ENCODE data around the gene WASHC3. TPM values are rescaled to one million over a fixed set of nuclear protein-coding genes. Genes with fewer than 3 reads are reported as not detected.
"Not testable (repeated sequence)": the region's sequence is repeated elsewhere in the genome, so short reads cannot be mapped to it uniquely, and the experiment has no call there.

Gene WASHC3
- total RNA-seq, 1 experiment from 2014 or later = 29.7 TPM

DNA sequence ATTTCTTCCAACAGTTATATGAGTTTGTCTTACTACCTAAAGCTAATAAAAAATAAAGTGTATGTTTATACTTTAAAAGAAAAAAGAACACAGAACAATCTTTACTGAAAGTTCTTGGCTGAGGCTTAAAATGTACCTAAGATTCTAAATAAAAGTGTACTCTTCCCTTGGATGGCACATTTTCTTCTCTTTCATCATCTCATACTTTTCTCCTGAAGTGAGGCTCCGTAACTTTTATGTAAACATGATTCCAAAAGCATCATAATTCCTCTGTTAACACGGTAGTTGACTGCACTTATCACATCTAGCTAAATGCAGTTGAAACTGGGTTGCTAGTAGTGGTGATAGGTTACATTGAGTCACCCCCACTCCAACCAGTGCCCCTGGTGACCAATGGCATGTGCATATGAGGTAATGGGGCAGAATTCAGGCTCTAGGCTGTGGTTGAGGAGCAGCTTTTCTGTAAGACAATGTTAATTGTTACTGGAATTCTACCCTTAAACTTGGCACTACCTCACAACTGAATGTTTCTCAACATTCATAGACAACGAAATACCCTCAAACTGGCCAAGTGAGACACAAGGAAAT, 38.4 kb downstream of the WASHC3 start:
- no peaks in the 10 kb centered on the region for H3K4me1 ChIP-seq (replicated peaks; ENCODE audit: insufficient read depth)
- H3F3A ChIP-seq (ENCODE audit: insufficient read depth, low read depth) = no peaks in the 10 kb centered on the region
- H3K4me2 ChIP-seq = no peak overlapping the region
- no peaks in the 10 kb centered on the region for H4K20me1 ChIP-seq (ENCODE audit: insufficient read depth)
- H3K27ac ChIP-seq = no peak overlapping the region
- no peak for TF ChIP-seq EZH2 (IDR thresholded peaks at IDR 0.05; ENCODE audit: low read depth)
- TF ChIP-seq, protein P1, sequence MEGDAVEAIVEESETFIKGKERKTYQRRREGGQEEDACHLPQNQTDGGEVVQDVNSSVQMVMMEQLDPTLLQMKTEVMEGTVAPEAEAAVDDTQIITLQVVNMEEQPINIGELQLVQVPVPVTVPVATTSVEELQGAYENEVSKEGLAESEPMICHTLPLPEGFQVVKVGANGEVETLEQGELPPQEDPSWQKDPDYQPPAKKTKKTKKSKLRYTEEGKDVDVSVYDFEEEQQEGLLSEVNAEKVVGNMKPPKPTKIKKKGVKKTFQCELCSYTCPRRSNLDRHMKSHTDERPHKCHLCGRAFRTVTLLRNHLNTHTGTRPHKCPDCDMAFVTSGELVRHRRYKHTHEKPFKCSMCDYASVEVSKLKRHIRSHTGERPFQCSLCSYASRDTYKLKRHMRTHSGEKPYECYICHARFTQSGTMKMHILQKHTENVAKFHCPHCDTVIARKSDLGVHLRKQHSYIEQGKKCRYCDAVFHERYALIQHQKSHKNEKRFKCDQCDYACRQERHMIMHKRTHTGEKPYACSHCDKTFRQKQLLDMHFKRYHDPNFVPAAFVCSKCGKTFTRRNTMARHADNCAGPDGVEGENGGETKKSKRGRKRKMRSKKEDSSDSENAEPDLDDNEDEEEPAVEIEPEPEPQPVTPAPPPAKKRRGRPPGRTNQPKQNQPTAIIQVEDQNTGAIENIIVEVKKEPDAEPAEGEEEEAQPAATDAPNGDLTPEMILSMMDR (conservative IDR thresholded peaks at IDR 0.05) = no peak
- CTCF ChIA-PET = no interaction called here
- H3K27me3 ChIP-seq (ENCODE audit: insufficient read depth, low read depth) = no peaks in the 10 kb centered on the region
- H2AFZ ChIP-seq = no peak overlapping the region
- no peaks in the 10 kb centered on the region for H3K9me3 ChIP-seq (ENCODE audit: insufficient read depth, low read depth)
- H3K36me3 ChIP-seq (ENCODE audit: low read depth) = no peaks in the 10 kb centered on the region
- no peaks in the 10 kb centered on the region for H3K79me2 ChIP-seq (ENCODE audit: low read depth)
- intact Hi-C loops (cut with micrococcal nuclease; ENCODE audit: unreplicated experiment) = no loop called here
- no peak for DNase-seq
- H3K4me3 ChIP-seq = no peak overlapping the region
- no peaks in the 10 kb centered on the region for H3K9me2 ChIP-seq (ENCODE audit: insufficient read depth)
- no TSS peak for BruUV-seq (replicated peaks)
- POLR2A ChIA-PET (ENCODE audit: unreplicated experiment) = no interaction called here

DNA sequence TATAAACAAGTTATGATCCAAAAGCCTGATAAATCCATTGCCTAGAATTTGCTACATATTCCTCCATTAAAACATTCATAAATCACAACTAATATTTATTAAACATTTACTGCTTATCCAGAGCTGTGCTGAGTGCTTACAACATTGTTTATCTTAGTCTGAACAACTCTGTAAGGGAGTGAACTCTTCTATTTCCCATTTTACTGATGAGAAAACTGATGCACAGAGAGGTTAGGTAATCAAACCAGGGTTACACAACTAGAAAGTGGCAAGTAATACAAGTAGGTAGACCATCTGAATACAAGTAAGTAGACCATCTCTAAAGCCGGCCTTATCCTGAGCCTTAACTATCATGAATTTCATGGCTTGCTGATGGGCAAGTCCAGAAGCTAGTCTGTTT, 39.5 kb downstream of the WASHC3 start:
- H3K4me1 ChIP-seq (replicated peaks; ENCODE audit: insufficient read depth) = no peaks in the 10 kb centered on the region
- no peaks in the 10 kb centered on the region for H3K36me3 ChIP-seq (ENCODE audit: low read depth)
- H2AFZ ChIP-seq = no peak overlapping the region
- intact Hi-C loops (cut with micrococcal nuclease; ENCODE audit: unreplicated experiment) = no loop called here
- H4K20me1 ChIP-seq (ENCODE audit: insufficient read depth) = no peaks in the 10 kb centered on the region
- H3K9me2 ChIP-seq (ENCODE audit: insufficient read depth) = no peaks in the 10 kb centered on the region
- no peak overlapping the region for H3K4me3 ChIP-seq
- no peaks in the 10 kb centered on the region for H3K9me3 ChIP-seq (ENCODE audit: insufficient read depth, low read depth)
- H3K79me2 ChIP-seq (ENCODE audit: low read depth) = no peaks in the 10 kb centered on the region
- no peak overlapping the region for H3K4me2 ChIP-seq
- no peaks in the 10 kb centered on the region for H3K27me3 ChIP-seq (ENCODE audit: insufficient read depth, low read depth)
- no peaks in the 10 kb centered on the region for H3F3A ChIP-seq (ENCODE audit: insufficient read depth, low read depth)
- no peak for DNase-seq
- BruUV-seq (replicated peaks) = no TSS peak
- H3K27ac ChIP-seq = no peak overlapping the region
- TF ChIP-seq, protein P1 (conservative IDR thresholded peaks at IDR 0.05) = no peak
- TF ChIP-seq EZH2 (IDR thresholded peaks at IDR 0.05; ENCODE audit: low read depth) = no peak
- CTCF ChIA-PET = no interaction called here
- POLR2A ChIA-PET (ENCODE audit: unreplicated experiment) = no interaction called here

DNA sequence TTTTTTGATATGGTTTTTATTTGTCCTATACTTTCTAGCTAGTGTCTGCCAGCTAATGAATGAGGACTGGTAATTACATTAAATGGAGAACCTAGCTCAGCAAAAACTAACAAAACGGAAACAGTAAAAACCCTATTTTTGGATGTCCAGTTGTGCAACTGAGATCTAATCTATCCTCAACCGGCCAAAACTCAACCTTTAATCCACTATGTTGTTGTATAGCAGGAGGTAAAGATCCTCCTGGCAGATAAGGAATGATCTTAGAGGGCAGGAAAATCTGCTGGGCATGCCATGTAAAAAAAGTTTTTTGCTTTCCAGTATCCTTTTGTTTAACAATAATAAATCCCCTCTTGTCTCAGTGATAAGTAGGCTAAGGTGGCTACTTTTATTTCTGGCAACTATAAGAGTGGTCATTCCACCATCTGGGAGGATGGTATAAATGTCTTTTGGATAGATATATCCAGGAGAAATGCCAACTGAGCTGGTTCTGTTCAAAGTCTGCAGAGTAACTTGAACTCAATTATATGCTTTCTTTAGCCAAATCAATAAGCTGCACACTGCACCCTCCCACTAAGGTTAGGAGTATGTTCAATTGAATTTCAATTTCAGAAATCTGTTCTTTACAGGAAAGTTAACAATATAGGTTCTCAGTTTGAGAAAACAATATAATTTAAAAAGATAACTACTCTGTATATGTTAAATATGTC, 40.1 kb downstream of the WASHC3 start:
- no peaks in the 10 kb centered on the region for H3K27me3 ChIP-seq (ENCODE audit: insufficient read depth, low read depth)
- POLR2A ChIA-PET (ENCODE audit: unreplicated experiment) = no interaction called here
- H3K27ac ChIP-seq = no peak overlapping the region
- H4K20me1 ChIP-seq (ENCODE audit: insufficient read depth) = no peaks in the 10 kb centered on the region
- H3K79me2 ChIP-seq (ENCODE audit: low read depth) = no peaks in the 10 kb centered on the region
- no TSS peak for BruUV-seq (replicated peaks)
- H3K4me2 ChIP-seq = no peak overlapping the region
- H2AFZ ChIP-seq = no peak overlapping the region
- no peaks in the 10 kb centered on the region for H3K4me1 ChIP-seq (replicated peaks; ENCODE audit: insufficient read depth)
- TF ChIP-seq, protein P1 (conservative IDR thresholded peaks at IDR 0.05) = no peak
- no peak for TF ChIP-seq EZH2 (IDR thresholded peaks at IDR 0.05; ENCODE audit: low read depth)
- CTCF ChIA-PET = no interaction called here
- H3K36me3 ChIP-seq (ENCODE audit: low read depth) = no peaks in the 10 kb centered on the region
- DNase-seq = no peak
- no peaks in the 10 kb centered on the region for H3F3A ChIP-seq (ENCODE audit: insufficient read depth, low read depth)
- intact Hi-C loops (cut with micrococcal nuclease; ENCODE audit: unreplicated experiment) = no loop called here
- H3K4me3 ChIP-seq = no peak overlapping the region
- H3K9me2 ChIP-seq (ENCODE audit: insufficient read depth) = no peaks in the 10 kb centered on the region
- no peaks in the 10 kb centered on the region for H3K9me3 ChIP-seq (ENCODE audit: insufficient read depth, low read depth)

DNA sequence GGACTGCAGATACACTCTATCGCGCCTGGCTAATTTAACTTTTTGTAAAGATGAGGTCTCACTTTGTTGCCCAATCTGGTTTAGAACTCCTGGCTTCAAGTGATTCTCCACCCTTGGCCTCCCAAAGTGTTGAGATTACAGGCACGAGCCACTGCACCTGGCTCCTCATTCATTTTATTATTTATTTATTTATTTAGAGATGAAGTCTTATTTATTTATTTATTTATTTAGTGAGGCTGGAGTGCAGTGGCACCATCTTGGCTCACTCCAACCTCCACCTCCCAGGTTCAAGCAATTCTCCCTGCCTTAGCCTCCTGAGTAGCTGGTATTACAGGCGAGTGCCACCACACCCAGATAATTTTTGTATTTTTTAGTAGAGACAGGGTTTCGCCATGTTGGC, 43.2 kb downstream of the WASHC3 start:
- CTCF ChIA-PET; H2AFZ ChIP-seq; H3K4me2 ChIP-seq; H3K4me3 ChIP-seq; H3F3A ChIP-seq (ENCODE audit: insufficient read depth, low read depth); H3K36me3 ChIP-seq (ENCODE audit: low read depth); BruUV-seq (replicated peaks); H4K20me1 ChIP-seq (ENCODE audit: insufficient read depth); DNase-seq; H3K4me1 ChIP-seq (replicated peaks; ENCODE audit: insufficient read depth); H3K27me3 ChIP-seq (ENCODE audit: insufficient read depth, low read depth); H3K79me2 ChIP-seq (ENCODE audit: low read depth); intact Hi-C loops (cut with micrococcal nuclease; ENCODE audit: unreplicated experiment); H3K9me2 ChIP-seq (ENCODE audit: insufficient read depth); H3K9me3 ChIP-seq (ENCODE audit: insufficient read depth, low read depth); H3K27ac ChIP-seq; POLR2A ChIA-PET (ENCODE audit: unreplicated experiment): not testable (repeated sequence)
